PFSK-1 (cell line): ENCODE measurements around the gene SLC6A17.

Experiments used
- FOXP2 ChIP-seq: optimal IDR thresholded peaks from 2 replicates; pipeline ENCODE3; 2011; ENCODE audit warnings: borderline replicate concordance, control low read depth, inconsistent platforms; ENCODE audit not compliant: insufficient read depth; ENCODE audit errors: extremely low read length, extremely low read depth
- POLR2AphosphoS5 ChIP-seq: IDR thresholded peaks from 2 replicates; pipeline ENCODE4 v1.6.1; 2012; ENCODE audit warnings: low read depth, mild to moderate bottlenecking, control low read depth, low read length, moderate library complexity
- SIN3A ChIP-seq: IDR thresholded peaks from 2 replicates; pipeline ENCODE4 v1.6.1; 2012; ENCODE audit warnings: mild to moderate bottlenecking, low read length, moderate library complexity, borderline replicate concordance; ENCODE audit not compliant: insufficient read depth
- TAF1 ChIP-seq: IDR thresholded peaks from 2 replicates; pipeline ENCODE4 v1.6.1; 2012; ENCODE audit warnings: low read length, control low read depth, borderline replicate concordance; ENCODE audit not compliant: insufficient read depth
- TF ChIP-seq, protein P1 (sequence below), 2 experiments: IDR thresholded peaks; 2 replicates each; pipeline versions ENCODE4 v1.6.1 to v1.8.0; 2011 to 2012; ENCODE audit warnings: low read depth in 2 of 2, low read length in 2 of 2, control low read depth in 1 of 2, inconsistent platforms in 1 of 2, mild to moderate bottlenecking in 1 of 2, moderate library complexity in 1 of 2; ENCODE audit not compliant: insufficient read depth in 1 of 2

The SLC6A17 gene

DNA sequence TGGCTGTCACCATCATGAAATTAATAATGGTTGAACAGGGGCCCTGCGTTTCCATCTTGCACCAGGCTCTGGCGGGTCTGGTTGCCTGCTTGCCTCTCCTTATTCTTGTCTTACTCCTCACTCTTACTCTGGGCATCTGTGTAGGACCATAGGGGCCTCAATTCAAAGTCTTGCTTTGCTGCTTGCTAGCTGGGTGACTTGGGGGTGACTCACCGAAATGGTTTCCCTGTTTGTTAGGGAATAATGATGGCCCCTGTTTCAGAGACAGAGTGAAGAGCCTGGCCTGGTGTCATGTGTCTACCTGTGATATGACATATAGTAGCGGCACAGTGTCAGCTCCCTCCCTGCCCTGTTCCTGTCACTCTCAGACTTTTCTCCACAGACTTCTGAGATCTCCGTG is 84.4 kb downstream of the SLC6A17 start:
- TF ChIP-seq SIN3A, result no peak
- TF ChIP-seq POLR2AphosphoS5, result no peak
- no peak for TF ChIP-seq FOXP2
- TF ChIP-seq, protein P1, sequence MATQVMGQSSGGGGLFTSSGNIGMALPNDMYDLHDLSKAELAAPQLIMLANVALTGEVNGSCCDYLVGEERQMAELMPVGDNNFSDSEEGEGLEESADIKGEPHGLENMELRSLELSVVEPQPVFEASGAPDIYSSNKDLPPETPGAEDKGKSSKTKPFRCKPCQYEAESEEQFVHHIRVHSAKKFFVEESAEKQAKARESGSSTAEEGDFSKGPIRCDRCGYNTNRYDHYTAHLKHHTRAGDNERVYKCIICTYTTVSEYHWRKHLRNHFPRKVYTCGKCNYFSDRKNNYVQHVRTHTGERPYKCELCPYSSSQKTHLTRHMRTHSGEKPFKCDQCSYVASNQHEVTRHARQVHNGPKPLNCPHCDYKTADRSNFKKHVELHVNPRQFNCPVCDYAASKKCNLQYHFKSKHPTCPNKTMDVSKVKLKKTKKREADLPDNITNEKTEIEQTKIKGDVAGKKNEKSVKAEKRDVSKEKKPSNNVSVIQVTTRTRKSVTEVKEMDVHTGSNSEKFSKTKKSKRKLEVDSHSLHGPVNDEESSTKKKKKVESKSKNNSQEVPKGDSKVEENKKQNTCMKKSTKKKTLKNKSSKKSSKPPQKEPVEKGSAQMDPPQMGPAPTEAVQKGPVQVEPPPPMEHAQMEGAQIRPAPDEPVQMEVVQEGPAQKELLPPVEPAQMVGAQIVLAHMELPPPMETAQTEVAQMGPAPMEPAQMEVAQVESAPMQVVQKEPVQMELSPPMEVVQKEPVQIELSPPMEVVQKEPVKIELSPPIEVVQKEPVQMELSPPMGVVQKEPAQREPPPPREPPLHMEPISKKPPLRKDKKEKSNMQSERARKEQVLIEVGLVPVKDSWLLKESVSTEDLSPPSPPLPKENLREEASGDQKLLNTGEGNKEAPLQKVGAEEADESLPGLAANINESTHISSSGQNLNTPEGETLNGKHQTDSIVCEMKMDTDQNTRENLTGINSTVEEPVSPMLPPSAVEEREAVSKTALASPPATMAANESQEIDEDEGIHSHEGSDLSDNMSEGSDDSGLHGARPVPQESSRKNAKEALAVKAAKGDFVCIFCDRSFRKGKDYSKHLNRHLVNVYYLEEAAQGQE (IDR thresholded peaks at IDR 0.05; ENCODE audit: insufficient read depth in 1 of 2, low read depth in 2 of 2, low read length in 2 of 2), result no peak
- TF ChIP-seq TAF1, result no peak

DNA sequence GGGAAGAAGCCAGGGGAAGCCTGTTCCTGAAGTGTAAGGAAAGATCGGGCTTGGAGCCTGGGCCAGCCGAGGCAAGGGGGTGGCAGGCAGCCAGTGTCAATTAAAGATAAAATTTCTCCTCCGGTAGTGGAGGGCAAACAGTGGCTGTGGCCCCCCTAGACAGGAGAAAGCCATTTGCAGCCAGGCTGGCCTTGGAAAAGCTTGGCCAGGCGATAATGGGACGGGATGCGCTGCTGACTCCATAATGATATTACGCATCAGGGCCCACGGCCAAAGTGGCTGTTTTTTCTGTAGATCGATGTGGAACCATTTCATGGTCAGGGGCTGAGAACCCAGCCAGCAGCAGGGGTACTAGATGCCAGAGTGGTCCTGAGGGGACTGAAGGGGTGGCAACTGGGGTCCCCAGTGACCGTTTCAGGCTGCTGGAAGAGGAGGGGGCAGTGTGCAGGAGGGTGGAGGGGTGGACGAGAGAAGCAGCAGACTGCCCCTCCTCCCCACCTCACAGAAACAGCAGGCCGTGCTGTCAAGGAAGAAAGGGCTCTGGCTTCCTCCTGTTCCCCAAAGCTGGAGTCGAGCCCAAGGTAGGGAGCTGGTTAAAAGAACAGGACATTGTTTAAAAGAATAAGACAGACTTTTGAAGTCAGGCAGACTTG is 85.0 kb downstream of the SLC6A17 start:
- TF ChIP-seq, protein P1 (IDR thresholded peaks at IDR 0.05; ENCODE audit: insufficient read depth in 1 of 2, low read depth in 2 of 2, low read length in 2 of 2), result no peak
- TF ChIP-seq SIN3A (no peak), FOXP2 (no peak), TAF1 (no peak), POLR2AphosphoS5 (no peak)

GRCh38 chr1:110235834-110236682 is 85.8 kb downstream of the SLC6A17 start:
- TF ChIP-seq, protein P1 (IDR thresholded peaks at IDR 0.05; ENCODE audit: insufficient read depth in 1 of 2, low read depth in 2 of 2, low read length in 2 of 2), result no peak
- TF ChIP-seq TAF1, result peak; percentile 16; the same call in 1 of the 2 replicates

DNA sequence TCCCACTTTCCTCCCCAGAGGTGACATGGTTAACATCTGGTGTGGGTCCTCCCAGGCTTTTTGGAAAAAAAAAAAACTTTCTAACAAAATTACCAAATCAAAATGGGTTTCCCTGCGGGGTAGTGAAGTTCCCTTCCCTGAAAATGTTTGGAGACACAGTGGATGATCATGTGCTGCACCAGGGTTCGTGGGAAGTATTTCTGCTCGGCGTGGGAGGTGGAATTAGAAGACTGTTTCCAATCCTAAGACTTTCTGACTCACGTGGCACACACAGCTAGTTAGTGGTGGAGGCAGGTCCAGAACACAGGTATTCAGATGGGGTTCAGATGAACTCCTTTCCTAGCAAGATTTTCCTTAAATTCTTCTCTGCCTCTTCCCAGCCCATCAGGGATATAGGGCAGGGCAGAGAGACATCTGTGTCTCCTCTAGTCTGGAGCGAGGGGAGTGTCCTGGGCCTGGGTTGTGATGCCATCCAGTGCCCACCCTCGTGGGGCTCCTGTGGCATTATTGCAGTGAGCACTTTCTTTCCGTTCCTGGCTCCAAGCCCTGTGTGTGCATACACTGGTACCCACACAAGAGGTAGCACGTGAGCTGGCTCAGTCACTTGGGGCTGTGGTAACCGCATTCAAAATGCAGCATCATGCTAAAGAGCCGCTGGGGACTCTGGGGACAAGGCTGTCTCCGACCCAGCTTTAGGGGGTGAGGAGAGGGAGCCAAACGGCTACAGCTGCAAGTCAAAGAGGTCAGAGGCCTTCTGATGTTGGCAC is 87.3 kb downstream of the SLC6A17 start:
- TF ChIP-seq POLR2AphosphoS5, result no peak
- TF ChIP-seq, protein P1 (IDR thresholded peaks at IDR 0.05; ENCODE audit: insufficient read depth in 1 of 2, low read depth in 2 of 2, low read length in 2 of 2), result no peak
- TF ChIP-seq SIN3A, result no peak
- TF ChIP-seq TAF1, result no peak
- no peak for TF ChIP-seq FOXP2
